Stimulated activated CD8-positive, alpha-beta memory T cell treated with anti-CD3 and anti-CD28 coated beads, Interleukin-7, amount 100 ng/mL, for 1 hour (primary cell): Measurements from ENCODE around the gene RBSN.
"Not testable (repeated sequence)": the region's sequence is repeated elsewhere in the genome, so short reads cannot be mapped to it uniquely, and the experiment has no call there.

Experiments used
- DNase-seq, 2 donors: peaks; one replicate each; pipeline ENCODE4 v3.0.0-alpha.2; 2020; ENCODE audit warnings: low read depth in 2 of 2

The RBSN gene

GRCh38 chr3:15098503-15099363 lies at the start of gene RBSN:
TSS of gene RBSN (minus strand) at chr3:15099148. CDS start at chr3:15096120, 3,028 bp downstream.
- DNase-seq: peak; percentile 85 to 87

DNA sequence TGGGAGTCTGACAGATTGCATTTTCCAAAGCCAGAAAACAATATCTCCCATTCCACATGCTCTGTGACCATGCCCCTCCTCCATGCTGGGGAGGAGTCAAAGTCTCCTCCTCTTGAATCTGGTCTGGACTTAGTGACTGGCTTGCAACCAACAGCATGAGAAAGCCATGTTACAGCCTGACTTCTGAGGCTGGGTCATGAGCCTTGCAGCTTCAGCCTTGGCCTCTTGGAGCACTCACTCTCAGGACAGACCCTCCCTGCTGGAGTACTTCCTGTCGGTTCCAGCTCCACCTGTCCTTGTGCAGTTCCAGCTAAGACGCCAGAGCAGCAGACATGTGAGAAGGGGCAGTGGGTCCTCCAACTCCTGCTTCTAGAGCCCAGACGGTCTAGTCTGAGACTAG lies 49.7 kb upstream of the RBSN start:
- no peak for DNase-seq

- DNase-seq: not testable (repeated sequence)
Observed at GRCh38 chr3:15136885-15137284, 37.9 kb upstream of the RBSN start.

DNA sequence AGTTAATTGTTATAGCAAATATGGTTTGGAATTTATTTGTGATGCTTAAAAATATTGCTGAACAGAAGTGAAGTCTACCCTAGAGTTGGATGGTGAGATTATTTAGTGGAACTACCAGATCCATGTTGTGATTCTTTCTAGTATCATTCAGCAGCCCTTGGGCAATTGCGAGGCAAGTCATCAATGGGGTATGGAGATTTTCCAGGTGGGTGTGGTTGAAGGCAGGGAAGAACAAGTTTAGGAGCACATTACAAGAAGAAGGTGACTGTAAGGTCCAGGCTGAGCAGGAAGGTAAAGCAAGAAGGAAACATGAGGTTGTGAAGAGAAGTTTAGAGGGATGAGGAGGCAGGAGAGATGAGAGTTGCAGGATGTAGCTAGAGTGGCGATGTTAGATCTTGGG lies 36.0 kb upstream of the RBSN start:
- not testable (repeated sequence) for DNase-seq

- not testable (repeated sequence) for DNase-seq
Observed at GRCh38 chr3:15128403-15128802, 29.5 kb upstream of the RBSN start.

DNA sequence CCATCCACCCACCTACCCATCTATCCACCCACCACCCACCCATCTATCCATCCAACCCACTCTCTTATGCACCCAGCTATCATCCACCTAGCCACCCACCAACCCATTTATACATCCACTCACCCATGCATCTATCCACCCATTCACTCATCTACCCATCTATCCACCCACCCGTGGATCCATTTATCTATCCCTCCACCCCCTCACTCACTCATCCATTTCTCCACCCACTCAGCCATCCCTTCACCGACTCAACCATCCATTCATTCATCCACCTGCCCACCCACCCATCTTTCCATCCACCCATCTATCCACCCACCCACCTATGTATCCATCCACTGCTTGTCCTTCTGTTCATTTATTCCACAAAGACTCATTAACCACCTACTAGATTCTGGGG lies 28.0 kb upstream of the RBSN start:
- DNase-seq: not testable (repeated sequence)

- no peak for DNase-seq
Observed at GRCh38 chr3:15122398-15122797, 23.4 kb upstream of the RBSN start.

DNA sequence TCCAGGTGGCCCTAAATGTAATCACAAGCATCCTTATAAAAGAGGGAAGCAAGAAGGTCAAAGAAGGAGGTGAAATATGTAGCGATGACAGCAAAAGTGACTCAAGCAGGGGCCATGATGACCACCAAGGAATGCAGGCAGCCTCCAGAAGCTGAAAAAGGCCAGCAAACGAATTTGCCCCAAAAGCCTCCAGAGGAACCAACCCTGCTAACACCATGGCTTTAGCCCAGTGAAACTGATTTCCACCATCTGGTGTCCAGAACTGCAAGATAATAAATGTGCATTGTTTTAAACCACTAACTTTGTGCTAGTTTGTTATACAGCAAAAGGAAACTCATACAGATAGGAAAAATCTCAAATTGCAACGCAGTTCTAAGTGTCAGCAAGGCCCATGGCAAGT lies 23.0 kb upstream of the RBSN start:
- DNase-seq: no peak

DNA sequence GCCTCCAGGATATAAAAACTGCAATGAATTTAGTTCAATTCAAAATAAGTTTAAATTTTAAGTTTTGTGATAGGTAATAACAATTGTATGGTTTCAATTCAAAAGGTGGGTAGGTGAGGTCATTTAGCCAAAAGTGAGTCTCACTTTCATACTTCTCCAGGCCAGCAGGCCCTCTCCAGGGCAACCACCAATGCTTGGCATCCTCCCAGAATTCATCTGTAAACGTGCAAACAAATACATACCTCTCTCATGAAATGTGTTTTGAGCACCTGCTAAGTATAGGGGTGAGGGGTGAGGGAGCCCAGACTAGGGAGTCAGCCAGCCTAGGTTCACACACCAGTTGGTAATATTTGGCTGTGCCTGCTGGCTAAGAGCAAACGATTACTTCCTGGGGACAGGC lies 22.0 kb upstream of the RBSN start:
- no peak for DNase-seq

DNA sequence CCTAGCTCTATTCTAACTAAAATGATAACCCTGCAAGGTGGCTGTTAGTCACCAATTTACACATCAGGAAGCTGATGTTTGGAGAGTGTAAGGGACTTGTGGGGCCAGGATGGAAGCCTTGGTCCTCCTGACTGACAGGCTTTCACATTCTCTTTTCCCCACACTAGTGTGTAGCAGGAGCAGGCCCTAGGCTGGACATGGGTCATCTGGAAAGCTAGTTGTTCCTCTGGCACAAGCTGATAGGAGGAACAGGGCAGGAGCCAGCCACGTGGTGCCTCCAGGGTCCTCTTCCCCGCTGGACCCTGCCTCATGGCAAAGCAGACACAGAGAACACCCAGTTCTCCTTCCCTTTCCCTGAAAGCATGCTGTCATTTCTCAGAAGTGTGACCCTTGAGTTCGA lies 18.1 kb upstream of the RBSN start:
- no peak for DNase-seq

DNA sequence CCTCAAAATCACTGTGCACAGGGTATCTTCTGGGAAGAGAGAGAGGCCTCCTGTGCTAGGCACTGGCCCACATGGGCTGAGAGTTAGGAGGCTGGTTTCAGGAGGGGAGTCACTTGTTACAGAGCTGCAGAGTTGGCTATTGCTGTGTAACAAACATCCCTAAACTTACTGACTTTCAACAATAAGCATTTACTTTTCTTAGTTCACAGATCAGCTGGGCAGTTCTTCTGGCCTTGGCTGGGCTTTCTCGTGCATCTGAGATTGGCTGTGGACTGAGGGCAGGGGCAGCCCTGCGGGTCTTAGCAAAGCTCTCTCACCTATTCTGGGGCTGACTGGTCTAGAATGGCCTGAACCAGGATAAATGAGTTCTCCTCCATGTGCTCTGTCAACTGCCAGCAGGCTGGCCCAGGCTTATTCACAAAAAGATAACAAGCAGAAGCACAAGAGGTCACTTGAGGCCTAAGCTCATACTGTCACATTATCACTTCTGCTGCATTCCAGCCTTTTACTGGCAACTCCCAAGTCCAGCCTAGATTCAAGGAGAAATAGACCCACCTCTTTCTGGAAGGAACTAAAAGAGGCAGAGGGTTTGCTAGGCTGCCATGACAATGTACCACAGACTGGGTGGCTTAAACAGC lies 17.2 kb upstream of the RBSN start:
- no peak for DNase-seq

- DNase-seq: no peak
Observed at GRCh38 chr3:15114466-15115358, 15.8 kb upstream of the RBSN start.

DNA sequence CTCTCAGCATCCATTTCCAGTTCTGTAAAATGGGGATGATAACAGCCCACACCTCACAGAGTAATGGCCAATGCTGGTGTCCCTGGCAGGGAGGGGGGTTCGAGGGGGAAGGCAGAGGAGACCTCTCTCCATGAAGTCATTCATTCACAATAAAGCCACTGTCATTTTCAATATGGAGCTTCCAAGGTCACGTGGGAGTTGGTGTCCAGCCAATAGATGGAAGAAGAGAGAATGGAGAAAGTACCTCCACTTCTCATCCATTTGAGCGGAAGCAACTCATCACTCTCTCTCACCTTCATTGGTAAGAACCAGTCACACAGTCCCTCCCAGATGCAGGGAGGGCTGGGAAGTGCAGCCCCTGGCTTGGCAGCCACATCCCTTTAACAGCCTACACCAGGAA lies 14.9 kb upstream of the RBSN start:
- DNase-seq: no peak

GRCh38 chr3:15113471-15113870 lies 14.5 kb upstream of the RBSN start:
- DNase-seq: no peak

DNA sequence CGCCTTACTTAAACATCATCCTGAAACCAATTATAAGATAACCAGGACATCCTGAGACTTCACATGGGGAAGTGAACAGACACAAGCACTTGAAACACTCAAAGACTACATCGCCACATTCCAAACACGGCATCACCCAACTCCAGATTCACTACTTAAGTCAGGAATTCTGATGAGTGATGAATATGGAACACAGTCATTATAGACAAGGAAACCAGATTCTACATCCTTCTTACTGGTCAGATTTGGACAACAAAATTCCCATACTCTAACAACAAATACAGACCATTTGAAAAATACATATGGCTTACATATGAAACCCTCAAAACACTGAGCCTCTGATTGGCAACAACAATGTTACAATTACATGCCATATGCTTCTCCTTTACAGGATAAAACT lies 13.1 kb upstream of the RBSN start:
- DNase-seq: no peak

DNA sequence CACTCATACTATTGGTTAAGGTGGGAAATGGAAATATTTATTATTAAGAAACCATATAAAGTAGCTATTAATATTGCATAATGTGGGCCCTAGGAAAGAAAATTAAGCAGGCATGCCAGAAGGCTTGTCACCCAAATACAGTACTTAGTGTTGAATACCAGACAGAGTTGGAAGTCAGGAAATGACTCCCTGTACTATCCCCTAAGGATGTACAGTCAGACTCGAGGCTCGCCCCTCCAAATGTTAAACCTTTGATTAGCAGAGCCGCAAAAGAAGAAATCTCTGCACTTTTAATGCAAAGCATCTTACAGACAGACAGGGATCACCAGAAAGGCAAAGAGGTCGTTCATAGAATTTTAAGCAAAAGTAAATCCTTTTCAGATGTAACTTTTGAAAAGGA lies 11.3 kb upstream of the RBSN start:
- DNase-seq: no peak

- no peak for DNase-seq
Observed at GRCh38 chr3:15108869-15109268, 9.9 kb upstream of the RBSN start.

- peak; percentile 42 to 58 for DNase-seq
Observed at GRCh38 chr3:15108082-15108545, 9.2 kb upstream of the RBSN start.

DNA sequence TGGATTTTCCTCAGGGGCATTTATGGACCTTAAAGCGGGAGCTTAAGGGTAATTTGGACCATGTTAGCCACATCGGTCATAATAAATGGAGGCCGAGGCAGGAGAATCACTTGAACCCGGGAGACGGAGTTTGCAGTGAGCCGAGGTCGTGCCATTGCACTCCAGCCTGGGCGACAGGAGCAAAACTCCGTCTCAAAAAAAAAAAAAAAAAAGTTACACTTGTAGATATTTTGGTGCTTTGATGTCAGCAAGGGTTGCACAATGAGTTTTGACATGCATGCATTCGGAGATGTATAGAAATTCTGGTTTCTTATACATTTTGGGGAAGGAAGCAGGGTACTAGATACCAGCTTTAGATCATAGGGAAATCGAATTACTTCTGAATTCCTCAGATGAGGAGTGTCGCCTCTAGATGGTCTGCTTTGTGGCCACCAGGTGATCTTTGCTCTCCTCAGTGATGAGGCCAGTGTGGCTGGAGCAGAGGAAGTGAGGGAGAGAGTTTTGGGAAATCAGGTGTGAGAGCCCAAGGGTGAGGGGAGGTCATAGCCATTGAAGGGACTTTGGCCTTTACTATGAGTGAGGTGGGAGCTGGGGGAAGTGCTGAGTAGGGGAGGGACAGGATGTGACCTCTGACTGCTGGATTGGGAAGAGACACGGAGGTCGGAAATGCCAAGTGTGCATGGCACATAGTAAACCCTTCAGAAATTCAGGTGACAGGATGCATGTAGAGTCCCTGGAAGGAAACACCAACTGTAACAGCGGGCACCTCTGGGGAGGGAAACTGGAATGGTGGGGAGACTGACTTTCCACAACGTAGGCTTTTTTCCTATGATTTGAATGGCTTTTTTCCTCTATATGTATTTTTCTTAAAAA lies 8.4 kb upstream of the RBSN start:
- no peak for DNase-seq

DNA sequence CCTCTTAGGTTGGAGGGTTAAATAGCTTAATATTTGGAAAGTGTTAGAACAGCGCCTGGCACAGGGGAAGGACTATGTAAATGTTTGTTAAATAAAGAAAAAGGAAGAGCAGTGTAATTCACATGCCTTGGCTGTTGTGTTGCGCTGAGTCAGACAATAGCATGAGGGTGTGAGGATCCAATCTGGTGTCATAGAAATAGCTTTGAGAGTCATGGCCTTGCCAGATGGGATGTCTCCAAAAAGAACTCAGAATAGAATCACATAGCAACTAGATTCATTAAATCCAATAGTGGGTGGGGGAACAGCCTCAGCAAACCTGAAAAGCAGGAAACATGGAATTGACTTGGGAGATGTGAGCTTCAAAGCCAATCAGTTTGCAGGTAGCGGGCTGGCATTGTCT lies 3.9 kb upstream of the RBSN start:
- no peak for DNase-seq

DNA sequence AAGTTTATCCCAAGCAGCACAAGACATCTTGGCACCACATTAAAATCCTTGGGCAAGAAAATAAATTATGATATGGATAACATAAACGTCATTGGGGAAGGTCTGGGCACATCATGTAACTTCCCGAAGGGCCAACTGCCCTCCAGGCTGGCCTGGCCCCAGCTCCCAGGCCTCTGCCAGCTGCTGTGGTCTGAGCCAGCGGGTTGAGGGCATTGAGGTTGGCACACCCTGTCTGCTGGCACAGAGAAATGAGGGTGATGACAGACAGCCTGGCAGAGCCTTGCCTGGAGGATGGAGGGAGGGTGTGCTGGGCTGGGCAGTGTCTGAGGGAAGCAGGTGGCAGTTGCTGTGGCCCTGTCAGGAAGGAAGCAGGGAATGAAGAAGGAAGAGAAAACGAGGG lies 3.3 kb upstream of the RBSN start:
- DNase-seq: no peak
